ENCODE data around the gene MFSD6L. TPM values are rescaled to one million over a fixed set of nuclear protein-coding genes. Genes with fewer than 3 reads are reported as not detected.
A peak's percentile ranks its signal among the peaks of the same experiment; 100 is the strongest.

Gene MFSD6L
- total RNA-seq, 2 experiments from 2014 or later = 0.22 TPM; not detected in 1

DNA sequence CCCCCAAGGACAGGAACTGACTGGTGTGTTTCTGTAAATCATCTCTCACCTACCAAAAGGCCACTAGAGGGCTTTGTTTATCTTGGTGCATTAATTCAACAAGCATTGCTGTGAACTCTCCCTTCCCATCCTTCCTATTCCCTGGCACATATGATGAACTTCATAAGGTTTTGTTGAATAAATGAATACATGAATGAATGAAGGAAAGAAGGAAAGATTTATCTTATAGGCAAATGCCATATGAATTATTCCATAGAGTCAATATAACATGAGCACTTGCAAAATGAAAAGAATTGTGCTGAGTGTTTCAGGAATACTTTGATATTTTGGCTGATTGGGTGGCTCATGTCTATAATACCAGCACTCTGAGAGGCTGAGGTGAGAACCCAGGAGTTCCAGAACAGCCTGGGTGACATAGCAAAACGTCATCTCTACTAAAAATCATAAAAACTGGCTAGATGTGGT is 45.2 kb downstream of the MFSD6L start:
- Histone ChIP-seq H3K4me3 (ENCODE audit: low read length) (no peak overlapping the region), H3K4me1 (ENCODE audit: insufficient read depth, low read length) (no peaks in the 10 kb centered on the region), H3K9me3 (ENCODE audit: control insufficient read depth in 1 of 2, insufficient read depth in 1 of 2, low read length in 2 of 2) (no peaks in the 10 kb centered on the region), H3K27ac (ENCODE audit: low read depth in 1 of 2, low read length in 2 of 2) (no peak overlapping the region), H3K27me3 (ENCODE audit: control insufficient read depth in 1 of 2, insufficient read depth in 2 of 2, low read length in 2 of 2) (peaks cover 0 to 4% of the 10 kb centered on the region in 2 experiments), H3K36me3 (ENCODE audit: insufficient read depth, low read length) (no peaks in the 10 kb centered on the region)
- POLR2A ChIA-PET = no interaction called here
- Mint-ChIP-seq H3K27ac (no peak overlapping the region), H3K4me3 (no peak overlapping the region), H3K27me3 (peaks cover 18% of the 10 kb centered on the region), H3K36me3 (ENCODE audit: low read depth) (no peaks in the 10 kb centered on the region), H3K4me1 (ENCODE audit: low read depth) (no peaks in the 10 kb centered on the region), H3K9me3 (no peaks in the 10 kb centered on the region)
- intact Hi-C loops (cut with DNase I, micrococcal nuclease) = loop anchor here (2.0 to 10.0 kb wide), 4 partner anchors 138 to 245 kb away; no protein-coding TSS in a partner anchor
- TF ChIP-seq, protein P1, sequence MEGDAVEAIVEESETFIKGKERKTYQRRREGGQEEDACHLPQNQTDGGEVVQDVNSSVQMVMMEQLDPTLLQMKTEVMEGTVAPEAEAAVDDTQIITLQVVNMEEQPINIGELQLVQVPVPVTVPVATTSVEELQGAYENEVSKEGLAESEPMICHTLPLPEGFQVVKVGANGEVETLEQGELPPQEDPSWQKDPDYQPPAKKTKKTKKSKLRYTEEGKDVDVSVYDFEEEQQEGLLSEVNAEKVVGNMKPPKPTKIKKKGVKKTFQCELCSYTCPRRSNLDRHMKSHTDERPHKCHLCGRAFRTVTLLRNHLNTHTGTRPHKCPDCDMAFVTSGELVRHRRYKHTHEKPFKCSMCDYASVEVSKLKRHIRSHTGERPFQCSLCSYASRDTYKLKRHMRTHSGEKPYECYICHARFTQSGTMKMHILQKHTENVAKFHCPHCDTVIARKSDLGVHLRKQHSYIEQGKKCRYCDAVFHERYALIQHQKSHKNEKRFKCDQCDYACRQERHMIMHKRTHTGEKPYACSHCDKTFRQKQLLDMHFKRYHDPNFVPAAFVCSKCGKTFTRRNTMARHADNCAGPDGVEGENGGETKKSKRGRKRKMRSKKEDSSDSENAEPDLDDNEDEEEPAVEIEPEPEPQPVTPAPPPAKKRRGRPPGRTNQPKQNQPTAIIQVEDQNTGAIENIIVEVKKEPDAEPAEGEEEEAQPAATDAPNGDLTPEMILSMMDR (IDR thresholded peaks at IDR 0.05) = no peak
- ATAC-seq (ENCODE audit: poor library complexity) (no peak), DNase-seq (peak in 2 of 14 experiments; percentile 11 to 29)
- CTCF ChIA-PET = no interaction called here

DNA sequence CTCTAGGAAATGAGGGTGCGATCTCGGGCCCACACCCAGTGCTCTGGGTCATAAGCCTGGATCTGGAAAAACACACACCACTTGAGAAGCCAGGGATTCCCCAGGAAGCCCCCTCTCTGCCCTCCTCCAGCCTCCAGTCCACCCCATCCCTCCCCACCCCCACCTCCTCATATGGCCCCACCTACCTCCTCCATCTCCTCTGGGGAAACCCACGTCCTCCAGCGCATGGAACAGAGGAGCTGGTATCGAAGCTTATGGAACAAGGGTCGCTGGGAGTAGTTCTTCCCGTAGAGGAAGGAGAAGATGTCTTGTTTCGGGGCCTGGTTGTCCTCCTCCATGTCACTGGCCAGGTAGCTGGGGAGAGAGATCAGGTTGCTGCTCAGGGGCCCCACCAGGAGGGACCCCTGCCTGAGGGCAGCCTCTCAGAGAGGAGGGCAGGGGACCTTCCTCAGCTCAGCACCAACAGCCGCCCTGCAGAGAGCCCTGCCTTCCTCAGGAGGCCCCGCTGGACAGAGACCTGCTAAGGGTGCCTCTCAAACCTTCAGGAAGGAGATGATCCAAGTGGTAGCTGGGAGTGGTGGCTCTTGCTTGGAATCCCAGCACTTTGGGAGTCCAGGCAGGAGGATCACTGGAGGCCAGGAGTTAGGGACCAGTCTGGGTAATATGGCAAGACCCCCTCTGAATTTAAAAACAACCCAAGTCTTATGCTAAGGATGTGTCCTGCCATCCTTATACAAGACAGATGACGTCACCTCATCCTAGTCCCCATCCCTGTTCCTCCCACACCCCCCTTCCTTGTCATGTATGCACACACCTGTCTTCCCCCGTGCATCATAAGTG is 45.8 kb downstream of the MFSD6L start:
- Histone ChIP-seq H3K27me3 (ENCODE audit: control insufficient read depth in 1 of 2, insufficient read depth in 2 of 2, low read length in 2 of 2) (peaks cover 0 to 4% of the 10 kb centered on the region in 2 experiments), H3K9me3 (ENCODE audit: control insufficient read depth in 1 of 2, insufficient read depth in 1 of 2, low read length in 2 of 2) (no peaks in the 10 kb centered on the region), H3K36me3 (ENCODE audit: insufficient read depth, low read length) (no peaks in the 10 kb centered on the region), H3K4me3 (ENCODE audit: low read length) (no peak overlapping the region), H3K27ac (ENCODE audit: low read depth in 1 of 2, low read length in 2 of 2) (no peak overlapping the region), H3K4me1 (ENCODE audit: insufficient read depth, low read length) (peaks cover under 1% of the 10 kb centered on the region)
- intact Hi-C loops (cut with DNase I, micrococcal nuclease) = loop anchor here (5.0 to 10.0 kb wide), 3 partner anchors 139 to 241 kb away; no protein-coding TSS in a partner anchor
- TF ChIP-seq, protein P1 (IDR thresholded peaks at IDR 0.05) = no peak
- no peak for DNase-seq
- Mint-ChIP-seq H3K27me3 (peaks cover 18% of the 10 kb centered on the region), H3K4me1 (ENCODE audit: low read depth) (peaks cover 2% of the 10 kb centered on the region), H3K27ac (no peak overlapping the region), H3K4me3 (no peak overlapping the region), H3K36me3 (ENCODE audit: low read depth) (no peaks in the 10 kb centered on the region), H3K9me3 (no peaks in the 10 kb centered on the region)
- CTCF ChIA-PET = no interaction called here
- POLR2A ChIA-PET = no interaction called here
- ATAC-seq (ENCODE audit: poor library complexity) = no peak

DNA sequence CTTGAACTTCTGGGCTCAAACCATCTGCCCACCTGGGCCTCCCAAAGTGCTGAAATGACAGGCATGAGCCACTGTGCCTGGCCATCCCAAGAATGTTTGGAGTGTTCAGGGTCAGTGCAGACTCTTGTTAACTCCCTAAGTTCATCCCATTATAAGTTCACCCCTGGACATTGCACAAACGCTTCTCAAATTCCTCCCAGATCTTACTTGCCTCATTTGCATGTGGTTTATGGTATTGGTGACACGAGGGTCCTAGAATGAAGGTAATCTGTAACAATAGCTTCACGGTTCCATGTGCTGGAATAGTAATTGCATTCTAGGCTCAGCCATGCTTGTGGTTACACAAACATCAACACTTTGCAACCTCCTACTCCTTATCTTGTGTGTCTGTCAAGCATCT is 49.5 kb downstream of the MFSD6L start:
- H3K4me1 ChIP-seq (ENCODE audit: insufficient read depth, low read length) = peaks cover 17% of the 10 kb centered on the region
- intact Hi-C loops (cut with DNase I, micrococcal nuclease) = loop anchor here (5.0 to 10.0 kb wide), 6 partner anchors 143 to 687 kb away; partner anchors contain the start of gene RPL26 (in 1 of the 2)
- H3K9me3 ChIP-seq (ENCODE audit: control insufficient read depth in 1 of 2, insufficient read depth in 1 of 2, low read length in 2 of 2) = no peaks in the 10 kb centered on the region
- H3K36me3 ChIP-seq (ENCODE audit: insufficient read depth, low read length) = no peaks in the 10 kb centered on the region
- TF ChIP-seq, protein P1 (IDR thresholded peaks at IDR 0.05) = no peak
- H3K27ac ChIP-seq (ENCODE audit: low read depth in 1 of 2, low read length in 2 of 2) = no peak overlapping the region
- no peaks in the 10 kb centered on the region for H3K9me3 Mint-ChIP-seq
- no peaks in the 10 kb centered on the region for H3K36me3 Mint-ChIP-seq (ENCODE audit: low read depth)
- H3K27me3 ChIP-seq (ENCODE audit: control insufficient read depth in 1 of 2, insufficient read depth in 2 of 2, low read length in 2 of 2) = no peaks in the 10 kb centered on the region
- ChIA-PET CTCF (no interaction called here), POLR2A (no interaction called here)
- H3K4me3 ChIP-seq (ENCODE audit: low read length) = no peak overlapping the region
- H3K4me3 Mint-ChIP-seq = no peak overlapping the region
- H3K4me1 Mint-ChIP-seq (ENCODE audit: low read depth) = peaks cover 12% of the 10 kb centered on the region
- DNase-seq (no peak), ATAC-seq (ENCODE audit: poor library complexity) (no peak)
- H3K27ac Mint-ChIP-seq = no peak overlapping the region
- peaks cover 2% of the 10 kb centered on the region for H3K27me3 Mint-ChIP-seq
